NOMO-1 treated with dmso at 0.1 percent for 144 hours (cell line): ENCODE measurements around the gene SRSF7.
"Not testable (repeated sequence)": the region's sequence is repeated elsewhere in the genome, so short reads cannot be mapped to it uniquely, and the experiment has no call there.

ENCODE experiments used
- DNase-seq: peaks from one replicate; lab custom pipeline; 2025; ENCODE audit not compliant: unreplicated experiment; lab: John Stamatoyannopoulos, UW

The SRSF7 gene

DNA sequence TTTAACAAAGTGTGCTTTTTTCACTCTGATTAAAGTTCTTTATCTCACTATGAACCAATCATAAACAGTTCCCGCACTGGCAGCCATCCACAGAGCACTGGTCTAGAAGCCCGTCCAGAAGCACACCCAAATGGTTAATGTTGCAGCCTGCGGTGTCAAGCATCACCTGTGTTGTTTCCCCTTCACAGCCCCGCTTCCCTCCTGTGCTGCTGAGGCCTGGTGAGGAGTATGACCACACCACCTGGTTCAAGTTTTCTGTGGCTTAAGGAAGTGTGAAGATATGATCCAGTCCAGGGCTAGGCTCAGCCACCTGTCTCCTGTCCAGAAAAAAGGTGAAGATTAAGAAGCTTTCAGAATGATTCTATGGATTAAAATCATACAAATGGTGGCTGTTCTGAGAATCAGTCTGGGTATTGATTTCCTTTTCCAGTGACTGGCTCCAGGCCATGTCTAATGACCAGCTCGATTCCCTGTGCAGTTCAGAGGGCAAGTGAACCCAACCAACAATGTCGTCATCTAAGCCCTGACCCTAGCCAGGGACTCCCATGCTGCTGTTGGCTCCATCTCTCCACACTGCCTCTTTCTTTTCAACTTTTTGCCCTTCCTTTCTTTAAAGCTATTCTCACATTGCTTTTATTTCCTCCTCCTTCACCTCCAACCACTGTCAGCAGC, 17.7 kb downstream of the SRSF7 start:
- no peak for DNase-seq

DNA sequence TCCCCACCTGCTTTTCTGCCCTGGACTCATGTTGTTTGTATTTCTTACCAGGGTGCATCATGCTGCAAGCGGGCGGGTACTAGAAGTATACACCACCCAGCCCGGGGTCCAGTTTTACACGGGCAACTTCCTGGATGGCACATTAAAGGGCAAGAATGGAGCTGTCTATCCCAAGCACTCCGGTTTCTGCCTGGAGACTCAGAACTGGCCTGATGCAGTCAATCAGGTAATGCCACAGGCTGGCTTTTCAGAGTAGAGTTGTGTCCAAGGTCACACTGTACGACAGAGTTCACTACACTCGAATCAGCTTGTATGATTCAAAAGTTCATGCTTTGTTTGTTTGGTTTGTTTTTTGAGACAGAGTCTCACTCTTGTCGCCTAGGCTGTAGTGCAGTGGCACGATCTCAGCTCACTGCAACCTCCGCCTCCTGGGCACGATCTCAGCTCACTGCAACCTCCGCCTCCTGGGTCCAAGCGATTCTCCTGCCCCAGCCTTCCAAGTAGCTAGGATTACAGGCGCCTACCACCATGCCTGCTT, 19.4 kb downstream of the SRSF7 start:
- DNase-seq = no peak

DNA sequence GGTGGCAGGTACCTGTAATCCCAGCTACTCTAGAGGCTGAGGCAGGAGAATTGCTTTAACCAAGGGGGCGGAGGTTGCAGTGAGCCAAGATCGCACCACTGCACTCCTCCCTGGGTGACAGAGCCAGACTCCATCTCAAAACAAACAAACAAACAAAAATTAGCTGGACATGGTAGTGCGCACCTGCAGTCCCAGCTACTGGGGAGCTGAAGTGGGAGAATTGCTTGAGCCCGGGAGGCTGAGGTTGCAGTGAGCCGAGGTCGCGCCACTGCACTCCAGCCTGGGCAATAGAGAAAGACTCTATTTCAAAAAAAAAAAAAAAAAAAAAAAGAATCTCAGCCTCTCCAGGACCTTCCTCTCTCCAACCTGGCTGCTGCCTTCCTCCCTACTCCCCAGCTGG, 20.1 kb downstream of the SRSF7 start:
- DNase-seq = no peak

DNA sequence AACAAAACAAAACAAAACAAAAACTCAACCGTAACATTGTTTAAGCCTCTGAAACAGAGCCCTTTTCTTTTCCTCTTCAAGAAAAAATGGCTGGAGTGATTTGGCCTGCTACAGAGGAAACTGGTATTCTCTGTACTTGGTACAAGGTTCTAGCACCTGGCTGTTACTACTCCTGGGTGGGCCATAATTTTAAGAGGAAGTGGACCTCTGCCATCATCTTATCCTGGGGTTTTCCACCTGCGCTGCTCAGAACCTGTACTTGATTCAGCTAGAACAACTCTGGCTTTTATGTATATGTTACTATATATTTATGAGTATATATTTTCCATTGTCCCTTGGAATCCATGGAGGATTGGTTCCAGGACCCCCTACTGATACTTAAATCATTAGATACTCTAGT, 22.5 kb downstream of the SRSF7 start:
- DNase-seq = no peak

DNA sequence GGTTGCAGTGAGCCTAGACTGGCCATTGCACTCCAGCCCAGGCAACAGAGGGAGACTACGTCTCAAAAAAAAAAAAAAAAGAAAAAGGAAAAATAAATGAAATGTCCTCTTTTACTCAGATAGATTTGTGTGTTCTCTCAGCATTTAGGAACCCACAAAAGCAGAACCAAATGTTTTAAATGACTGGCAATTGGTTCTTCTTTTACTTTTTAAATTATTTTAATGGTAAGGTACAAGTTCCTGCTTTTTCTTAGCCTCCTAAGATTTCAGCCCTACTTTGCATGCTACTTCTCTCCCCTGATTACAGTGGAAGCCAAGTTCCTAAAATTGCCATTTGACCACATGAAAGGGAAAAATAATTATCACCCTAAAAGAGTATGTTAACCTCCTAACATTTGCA, 23.5 kb downstream of the SRSF7 start:
- DNase-seq = no peak

DNA sequence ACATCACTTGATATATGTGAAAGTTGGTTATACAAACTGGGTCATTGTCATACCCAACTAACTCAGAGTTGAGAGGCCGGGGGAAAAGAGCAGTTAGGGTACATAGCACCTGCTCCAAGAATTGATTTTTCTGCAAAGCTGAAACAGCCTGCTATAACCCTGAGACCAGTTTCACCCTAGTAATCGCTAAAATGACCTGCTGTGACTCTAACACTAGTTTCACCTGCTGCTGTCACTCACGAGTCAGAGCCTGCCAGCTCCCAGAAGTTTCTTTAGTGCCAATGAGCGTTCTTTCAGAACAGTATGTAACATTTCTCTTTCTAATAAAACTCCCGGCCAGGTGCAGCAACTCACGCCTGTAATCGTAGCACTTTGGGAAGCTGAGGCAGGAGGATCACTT, 28.0 kb downstream of the SRSF7 start:
- no peak for DNase-seq

DNA sequence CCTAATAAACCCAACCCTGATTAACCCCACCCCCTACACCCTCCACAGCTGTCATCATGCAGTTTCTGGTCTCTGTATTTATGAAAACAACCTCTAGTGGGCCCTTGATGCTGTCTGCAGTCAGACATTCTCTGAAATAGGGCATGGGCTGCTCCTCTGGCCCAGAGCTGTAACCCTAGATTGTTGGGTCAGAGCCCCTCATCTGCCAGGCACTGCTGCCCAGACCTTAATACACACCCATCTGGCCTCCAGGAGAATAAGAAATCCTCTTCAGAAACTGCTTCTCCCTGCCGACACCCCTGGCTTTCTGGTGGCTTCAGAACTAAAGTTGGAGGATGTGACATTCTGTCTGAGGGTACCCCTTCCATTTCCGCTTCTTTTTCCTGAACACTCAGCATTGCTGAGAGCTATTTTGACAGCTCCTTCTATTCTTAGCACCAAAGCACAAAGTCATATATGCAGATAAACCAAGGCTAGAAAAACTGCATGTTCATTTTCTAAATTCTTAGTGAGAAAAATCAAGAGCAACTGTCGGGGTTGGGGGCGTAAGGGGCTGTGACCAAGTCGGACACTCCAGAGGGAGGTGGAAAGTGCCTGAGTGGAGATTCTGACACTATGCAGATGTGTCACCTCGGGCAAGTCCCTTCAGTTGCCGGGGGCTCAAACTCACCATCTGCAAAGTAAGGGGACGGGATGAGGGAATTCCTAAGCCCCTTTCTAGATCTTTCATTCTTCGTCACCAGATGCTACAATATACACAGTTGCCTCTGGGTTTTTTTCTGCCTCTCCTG, 28.7 kb downstream of the SRSF7 start:
- no peak for DNase-seq

DNA sequence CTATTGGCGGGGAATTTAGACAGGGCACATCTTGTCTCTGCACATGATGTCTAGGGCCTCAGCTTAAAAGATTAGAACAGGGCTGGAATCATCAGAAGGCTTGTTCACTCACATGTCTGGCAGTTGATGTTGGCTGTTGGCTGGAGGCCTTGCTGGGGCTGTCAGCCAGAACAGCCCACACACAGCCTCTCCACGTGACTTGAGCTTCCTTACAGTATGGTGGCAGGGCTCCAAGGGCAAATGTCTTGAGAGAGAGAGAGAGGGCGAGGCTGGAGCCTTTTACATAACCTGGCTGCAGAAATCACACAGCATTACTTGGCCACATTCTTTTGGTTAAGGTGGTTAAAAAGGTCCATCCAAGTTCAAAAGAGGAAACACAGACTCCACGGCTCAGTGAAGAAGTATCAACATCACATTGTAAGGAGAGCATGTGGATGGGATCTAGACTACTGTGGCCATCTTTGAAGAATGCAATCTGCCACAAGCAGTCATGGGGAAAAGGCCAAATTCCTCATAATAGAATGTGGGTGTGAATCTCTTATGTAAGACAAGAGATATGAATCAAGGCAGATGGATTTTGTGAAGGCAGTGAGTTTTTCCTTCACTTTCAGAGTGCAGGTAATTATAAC, 30.4 kb downstream of the SRSF7 start:
- no peak for DNase-seq

DNA sequence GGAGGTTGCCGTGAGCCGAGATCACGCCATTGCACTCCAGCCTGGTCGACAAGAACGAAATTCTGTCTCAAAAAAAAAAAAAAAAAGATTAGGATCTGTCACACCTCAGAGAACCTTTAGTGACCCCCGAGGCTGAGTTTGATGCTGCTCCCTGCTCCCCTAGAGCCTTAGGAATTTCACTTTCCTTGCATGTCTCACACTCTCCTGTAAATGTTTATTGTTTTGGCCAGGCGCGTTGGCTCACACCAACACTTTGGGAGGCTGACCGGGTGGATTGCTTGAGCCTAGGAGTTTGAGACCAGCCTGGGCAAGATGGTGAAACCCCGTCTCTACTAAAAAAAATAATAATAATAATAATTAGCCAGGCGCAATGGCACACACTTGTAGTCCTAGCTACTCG, 31.5 kb downstream of the SRSF7 start:
- no peak for DNase-seq

DNA sequence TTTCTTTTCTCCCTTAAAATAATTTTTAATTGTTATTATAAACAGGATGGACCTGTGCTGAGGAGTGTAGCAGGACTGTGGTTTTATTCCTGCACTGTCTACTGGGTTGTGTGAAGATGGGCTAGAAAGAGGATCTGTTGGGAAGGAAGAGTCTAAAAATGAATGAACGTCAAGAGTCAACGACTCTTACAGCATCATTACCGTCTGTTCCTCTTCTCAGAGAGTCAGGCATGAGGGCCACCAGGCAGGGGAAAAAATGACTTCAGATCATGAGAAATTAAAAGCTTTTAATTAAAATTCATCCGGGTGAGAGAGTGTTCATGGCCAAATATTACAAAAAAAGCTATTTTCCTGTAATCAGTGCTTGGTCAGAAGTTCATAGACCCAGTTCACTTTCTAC, 32.6 kb downstream of the SRSF7 start:
- DNase-seq = no peak

DNA sequence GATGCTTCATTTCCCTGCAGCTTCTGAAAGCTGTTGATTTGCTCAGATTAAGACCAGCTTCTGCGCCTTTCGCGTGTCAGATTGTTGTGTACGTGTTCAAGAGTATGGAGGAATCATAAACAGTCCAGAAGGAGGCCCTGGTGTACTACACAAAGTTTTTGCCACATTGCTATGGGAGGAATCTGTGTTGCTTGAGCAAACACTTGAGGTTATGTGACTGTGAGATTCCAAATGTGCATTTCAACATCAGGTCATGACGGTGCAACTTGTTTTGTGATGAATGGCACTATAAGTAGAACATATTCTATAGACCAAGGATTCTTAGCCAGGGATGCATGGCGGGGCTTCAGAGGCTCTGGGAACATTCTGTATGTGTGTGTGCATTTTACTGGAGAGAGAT, 35.0 kb downstream of the SRSF7 start:
- DNase-seq = no peak

DNA sequence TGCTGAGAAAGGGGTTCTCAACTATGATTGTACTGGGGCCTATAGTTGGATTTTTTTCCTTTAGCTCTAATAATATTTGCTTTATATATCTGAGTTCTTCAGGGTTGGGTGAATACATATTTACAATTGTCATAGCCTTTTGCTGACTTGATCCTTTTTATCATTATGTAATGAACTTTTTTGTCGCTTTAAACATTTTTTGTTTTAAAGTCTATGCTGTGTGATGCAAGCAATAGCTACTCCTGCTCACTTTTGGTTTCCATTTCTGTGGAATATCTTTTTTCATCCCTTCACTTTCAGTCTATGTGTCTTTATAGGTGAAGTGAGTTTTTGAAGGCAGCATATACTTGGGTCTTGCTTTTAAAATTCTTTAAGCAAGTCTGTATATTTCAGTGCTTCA, 36.2 kb downstream of the SRSF7 start:
- not testable (repeated sequence) for DNase-seq

DNA sequence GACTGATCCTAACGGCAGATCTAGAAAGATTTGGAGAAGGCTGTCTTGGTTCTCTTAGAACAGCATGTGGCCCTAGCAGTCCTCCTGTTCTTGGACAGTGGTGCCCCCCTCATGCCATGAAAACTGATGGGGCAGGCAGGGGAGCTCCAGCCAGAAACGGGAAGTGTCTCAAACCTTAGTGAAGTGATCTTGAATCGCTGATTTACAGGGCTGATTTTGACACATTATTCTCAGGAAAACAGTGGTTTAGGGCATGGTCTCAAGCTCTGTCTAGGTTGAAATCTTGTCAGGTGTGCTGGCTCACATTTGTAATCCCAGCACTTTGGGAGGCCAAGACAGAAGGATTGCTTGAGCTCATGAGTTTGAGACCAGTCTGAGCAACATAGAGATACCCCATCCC, 37.8 kb downstream of the SRSF7 start:
- no peak for DNase-seq

DNA sequence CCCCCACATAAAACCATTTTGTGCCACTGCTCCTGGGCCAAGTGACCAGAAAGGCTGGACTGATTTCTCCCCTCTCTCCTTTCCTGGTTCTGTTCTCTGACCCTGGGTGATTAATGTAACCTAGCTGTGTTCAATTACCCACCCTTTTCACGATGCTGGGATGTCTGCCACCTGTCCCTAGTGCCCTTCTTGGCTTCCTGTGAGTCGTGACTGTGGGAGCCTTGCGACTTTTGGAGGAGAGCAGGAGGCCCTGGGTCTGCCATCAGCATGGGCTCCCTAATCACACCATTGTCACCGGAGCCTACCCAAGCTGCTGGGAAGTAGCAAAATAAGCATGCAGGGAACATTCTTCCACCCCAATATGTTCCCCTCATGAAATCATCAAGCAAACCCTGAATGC, 38.3 kb downstream of the SRSF7 start:
- DNase-seq = no peak

DNA sequence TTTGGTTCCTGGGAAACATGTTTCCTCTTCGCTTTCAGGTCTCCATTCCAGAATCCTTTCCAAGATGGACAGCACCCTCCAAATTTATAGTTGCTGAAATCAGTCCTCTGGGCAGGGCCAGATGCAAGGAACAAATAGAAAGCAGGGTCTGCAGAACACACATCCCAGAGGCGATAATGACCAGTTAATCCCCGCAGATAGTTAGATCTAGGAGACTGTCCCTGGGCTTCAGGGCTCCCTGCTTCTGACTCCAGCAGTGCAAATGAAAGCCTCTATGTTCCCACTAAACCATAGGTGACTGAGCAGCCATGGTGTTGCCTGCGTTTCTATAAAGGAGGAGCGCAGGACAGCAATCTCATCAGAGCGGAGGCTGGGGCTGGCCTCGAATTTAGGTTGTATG, 38.7 kb downstream of the SRSF7 start:
- DNase-seq = no peak

DNA sequence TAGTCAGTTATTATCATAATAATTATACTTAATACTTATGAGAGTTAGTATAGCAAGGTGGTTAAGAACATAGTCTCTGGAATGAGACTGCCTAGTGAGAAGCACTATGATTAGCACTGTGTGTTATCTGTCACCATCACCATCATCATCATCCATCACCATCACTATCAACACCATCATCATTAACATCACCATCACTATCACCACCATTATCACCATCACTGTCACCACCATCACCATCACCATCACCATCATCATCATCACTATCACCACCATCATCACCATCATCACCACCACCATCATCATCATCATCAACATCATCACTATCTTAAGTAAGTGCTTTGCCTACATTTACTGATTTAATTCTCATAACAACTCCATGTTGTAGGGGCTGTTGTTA, 39.6 kb downstream of the SRSF7 start:
- DNase-seq = no peak

DNA sequence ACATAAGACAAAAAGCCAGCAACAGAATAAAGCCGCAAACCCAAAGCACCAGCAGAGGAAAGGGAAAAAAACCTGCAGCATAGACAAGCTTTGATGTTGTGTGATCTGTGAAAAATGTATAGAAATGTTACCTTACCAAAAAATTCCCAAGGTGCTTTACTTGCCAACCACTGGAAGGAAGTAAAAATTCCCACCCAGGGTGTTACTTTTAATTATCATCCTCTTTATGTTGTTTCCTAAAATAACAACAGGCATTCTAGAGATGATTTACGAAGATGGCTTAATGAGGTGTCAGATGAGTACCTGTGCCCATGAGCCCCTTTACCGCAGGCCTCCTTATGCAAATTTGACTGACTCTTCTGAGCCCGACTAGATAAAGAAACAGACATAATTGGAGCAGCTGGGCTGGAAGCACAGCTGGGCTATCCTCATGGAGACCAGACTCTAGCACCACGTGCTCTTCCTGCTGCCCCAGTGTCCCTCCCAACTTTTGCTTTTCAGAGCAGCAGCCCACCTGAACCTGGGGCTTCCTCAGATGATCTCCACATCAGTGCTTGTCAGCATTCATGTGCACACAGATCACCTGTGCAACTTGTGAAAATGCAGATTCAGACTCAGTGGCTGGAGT, 41.5 kb downstream of the SRSF7 start:
- no peak for DNase-seq

DNA sequence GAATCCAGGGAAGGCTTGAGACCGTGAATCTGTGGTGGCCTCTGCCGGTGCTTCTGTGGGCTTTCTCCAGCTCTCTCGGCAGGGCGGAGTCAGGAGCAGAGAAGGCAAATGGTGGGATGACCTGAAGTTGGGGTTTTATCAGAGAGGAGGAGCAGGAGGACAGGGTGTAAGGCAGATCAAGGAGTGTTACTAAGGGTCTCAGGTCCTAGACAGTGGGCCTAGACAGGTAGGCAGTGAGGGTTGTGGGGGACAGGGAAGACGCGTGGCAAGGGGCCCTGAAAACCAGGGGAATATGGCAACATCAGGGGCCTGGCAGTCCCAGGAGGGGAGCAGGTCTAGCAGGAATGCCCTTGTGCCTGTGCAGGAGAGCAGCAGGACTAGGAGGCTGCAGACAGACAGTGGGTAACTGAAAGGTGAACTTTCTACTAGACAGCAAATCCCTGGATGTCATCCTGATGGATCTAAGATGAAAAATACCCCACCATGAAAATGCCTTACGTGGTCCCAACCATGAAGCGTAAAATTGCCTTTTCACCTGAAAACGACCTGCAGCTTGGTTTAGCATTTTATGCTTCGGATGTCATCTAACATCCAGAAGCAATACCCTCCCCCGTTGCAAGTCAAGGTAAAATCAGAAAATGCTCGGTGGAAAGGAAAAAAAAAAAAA, 42.1 kb downstream of the SRSF7 start:
- no peak for DNase-seq

DNA sequence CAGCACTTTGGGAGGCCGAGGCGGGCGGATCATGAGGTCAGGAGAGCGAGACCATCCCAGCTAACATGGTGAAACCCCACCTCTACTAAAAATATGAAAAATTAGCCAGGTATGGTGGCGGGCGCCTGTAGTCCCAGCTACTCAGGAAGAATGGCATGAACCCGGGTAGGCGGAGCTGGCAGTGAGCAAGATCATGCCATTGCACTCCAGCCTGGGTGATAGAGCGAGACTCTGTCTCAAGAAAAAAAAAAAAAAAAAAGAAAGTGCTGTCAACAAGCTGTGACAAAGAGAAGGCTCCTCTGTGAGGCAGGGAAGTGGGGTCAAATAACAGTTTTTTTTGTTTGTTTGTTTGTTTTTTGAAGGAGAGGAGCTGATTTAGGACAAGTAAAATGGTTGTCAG, 42.7 kb downstream of the SRSF7 start:
- not testable (repeated sequence) for DNase-seq

DNA sequence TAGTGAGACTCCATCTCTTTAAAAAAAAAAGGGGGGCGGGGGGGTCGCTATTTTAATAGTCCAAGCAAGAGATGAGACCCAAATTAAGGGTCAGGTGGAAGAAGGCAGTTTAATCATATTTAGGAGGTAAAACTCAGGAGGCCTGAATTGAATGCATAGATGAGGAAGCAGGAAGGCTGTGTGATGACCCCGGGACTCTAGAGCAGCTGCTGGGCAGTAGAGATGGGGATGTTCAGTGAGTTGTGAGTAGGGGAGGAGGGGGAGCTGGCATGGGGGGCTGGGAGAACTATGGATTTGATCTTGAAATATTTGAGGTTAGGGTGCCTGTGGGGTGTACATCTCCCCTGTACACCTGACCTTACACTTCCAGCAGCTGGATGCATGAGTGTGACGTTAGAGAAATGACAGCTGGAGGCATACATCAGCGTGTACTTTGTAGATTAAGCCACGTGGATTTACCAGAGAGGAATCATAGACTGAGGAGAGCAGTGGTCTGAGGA, 44.3 kb downstream of the SRSF7 start:
- DNase-seq = no peak

DNA sequence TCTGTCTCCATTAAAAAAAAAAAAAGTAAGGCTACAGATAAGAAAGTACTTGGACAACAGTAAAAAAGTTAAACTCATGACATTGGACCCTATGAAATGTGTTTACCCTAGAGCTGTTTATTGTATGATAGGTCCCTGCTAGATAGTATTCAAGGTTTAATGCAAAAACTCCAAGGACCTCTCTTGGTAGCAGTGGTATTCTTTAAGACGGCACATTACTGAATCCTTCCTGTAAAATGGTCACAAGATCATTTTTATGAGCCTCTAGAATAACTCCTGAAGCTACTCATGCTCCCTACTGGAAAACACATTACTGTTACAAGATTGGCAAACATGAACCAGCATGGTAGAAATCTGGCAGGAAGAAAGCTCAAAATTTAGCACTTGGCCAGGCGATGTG, 46.5 kb downstream of the SRSF7 start:
- no peak for DNase-seq
